Fibroblast of lung (primary cell): ENCODE results near the gene PPOX. TPM values are rescaled to one million over a fixed set of nuclear protein-coding genes. Genes with fewer than 3 reads are reported as not detected.

Experiments
- DNase-seq, 2 donors: peaks; one replicate each; pipeline versions ENCODE4 v3.0.0 to v3.0.0-alpha.2; 2010; ENCODE audit warnings: low read depth in 2 of 2
- H2AFZ ChIP-seq: 2 replicates; pipeline ENCODE4 v1.5.1; 2012; ENCODE audit warnings: low read length, control low read depth, inconsistent platforms
- H3K27ac ChIP-seq: 2 replicates; pipeline ENCODE4 v1.5.1; 2011; ENCODE audit warnings: low read length, control low read depth; ENCODE audit not compliant: insufficient read depth
- H3K27me3 ChIP-seq: 2 replicates; pipeline ENCODE4 v1.5.1; 2011; ENCODE audit warnings: mild to moderate bottlenecking, low read length; ENCODE audit not compliant: control insufficient read depth, insufficient read depth
- H3K36me3 ChIP-seq: 2 replicates; pipeline ENCODE4 v1.5.1; 2011; ENCODE audit warnings: low read length; ENCODE audit not compliant: control insufficient read depth, insufficient read depth
- H3K4me1 ChIP-seq: 2 replicates; pipeline ENCODE4 v1.5.1; 2011; ENCODE audit warnings: low read length; ENCODE audit not compliant: control insufficient read depth, insufficient read depth; ENCODE audit errors: extremely low read depth
- H3K4me2 ChIP-seq: 2 replicates; pipeline ENCODE4 v1.5.1; 2011; ENCODE audit warnings: low read length, control low read depth; ENCODE audit not compliant: insufficient read depth; ENCODE audit errors: extremely low read depth
- H3K4me3 ChIP-seq, 4 experiments: fragments of 200-600 bp in 1 of 4; sonication (generic) in 1 of 4; replicated peaks in 1 of 4; 2 replicates each; pipeline ENCODE4 v1.5.1; 2011 to 2016; ENCODE audit warnings: low read length in 4 of 4, low read depth in 3 of 4, mild to moderate bottlenecking in 3 of 4, control low read depth in 2 of 4, inconsistent platforms in 1 of 4, mixed read lengths in 1 of 4; ENCODE audit not compliant: insufficient read depth in 1 of 4; ENCODE audit errors: control extremely low read depth in 1 of 4
- H3K79me2 ChIP-seq: 2 replicates; pipeline ENCODE4 v1.5.1; 2012; ENCODE audit warnings: mild to moderate bottlenecking, low read length, inconsistent platforms; ENCODE audit not compliant: control insufficient read depth, insufficient read depth
- H3K9ac ChIP-seq: 2 replicates; pipeline ENCODE4 v1.5.1; 2011; ENCODE audit warnings: mild to moderate bottlenecking, low read length, control low read depth; ENCODE audit not compliant: insufficient read depth
- H3K9me3 ChIP-seq: 2 replicates; pipeline ENCODE4 v1.5.1; 2012; ENCODE audit warnings: low read depth, low read length; ENCODE audit not compliant: control insufficient read depth, insufficient read depth
- H4K20me1 ChIP-seq: 2 replicates; pipeline ENCODE4 v1.5.1; 2011; ENCODE audit warnings: low read length; ENCODE audit not compliant: control insufficient read depth, insufficient read depth; ENCODE audit errors: extremely low read depth
- CTCF ChIP-seq, 2 donors: IDR thresholded peaks in 1 of 2; conservative IDR thresholded peaks in 1 of 2; 1 replicate in 1 of 2; 2 replicates in 1 of 2; pipeline ENCODE4 v1.5.1; 2011 to 2012; ENCODE audit warnings: low read length in 2 of 2, control low read depth in 1 of 2, inconsistent platforms in 1 of 2, low read depth in 1 of 2, mild to moderate bottlenecking in 1 of 2
- EZH2 ChIP-seq: IDR thresholded peaks from 2 replicates; pipeline ENCODE4 v1.5.1; 2012; ENCODE audit warnings: low read length, control low read depth, mild to moderate bottlenecking; ENCODE audit errors: missing control alignments
- polyA plus RNA-seq, 2 donors: library from polyadenylated mRNA; depleted of rRNA in 1 of 2; stranded (reverse) in 1 of 2; unstranded in 1 of 2; fragments of >200 nt; gene quantifications; 2 replicates each; pipeline ENCODE4 v1.2.1, GENCODE V29; 2011 to 2012; ENCODE audit warnings: missing spikeins in 1 of 2
- total RNA-seq: library from RNA; depleted of rRNA; stranded (reverse); fragments of >200 nt; gene quantifications from 2 replicates; pipeline ENCODE4 v1.2.1, GENCODE V29; 2014

PPOX gene
- total and polyA plus RNA-seq, 2 donors (not counting 1 experiment from before 2014, with no cell fraction given) = 5.6 to 12.2 TPM

- Histone ChIP-seq H3K9ac (peak overlapping the region; percentile 69), H3K79me2 (peaks cover 2% of the 10 kb centered on the region), H3K27ac (peak overlapping the region; percentile 91), H4K20me1 (no peaks in the 10 kb centered on the region), H3K27me3 (no peaks in the 10 kb centered on the region), H3K36me3 (peaks cover 18% of the 10 kb centered on the region), H3K4me2 (peak overlapping the region; percentile 100), H3K4me1 (peaks cover 11% of the 10 kb centered on the region), H2AFZ (peak overlapping the region; percentile 87), H3K4me3 (peak overlapping the region; percentile 76 to 88 (median 84)), H3K9me3 (no peaks in the 10 kb centered on the region)
- DNase-seq = no peak
- no peak for TF ChIP-seq CTCF (conservative IDR thresholded peaks at IDR 0.05 in 1 of 2, IDR thresholded peaks at IDR 0.05 in 1 of 2; ENCODE audit: low read depth in 1 of 2, low read length in 2 of 2)
- no peak for TF ChIP-seq EZH2
These were observed 683 bp downstream of the PPOX start for GRCh38 chr1:161166669-161167548.

GRCh38 chr1:161168906-161169305 lies 2.7 kb downstream of the PPOX start:
- Histone ChIP-seq H3K27me3 (no peaks in the 10 kb centered on the region), H3K36me3 (peaks cover 13% of the 10 kb centered on the region), H3K27ac (no peak overlapping the region), H3K4me2 (no peak overlapping the region), H3K4me1 (peaks cover 26% of the 10 kb centered on the region), H3K4me3 (no peak overlapping the region), H2AFZ (no peak overlapping the region), H4K20me1 (no peaks in the 10 kb centered on the region), H3K79me2 (peaks cover 2% of the 10 kb centered on the region), H3K9ac (no peak overlapping the region), H3K9me3 (no peaks in the 10 kb centered on the region)
- no peak for DNase-seq
- TF ChIP-seq EZH2 (no peak), CTCF (conservative IDR thresholded peaks at IDR 0.05 in 1 of 2, IDR thresholded peaks at IDR 0.05 in 1 of 2; ENCODE audit: low read depth in 1 of 2, low read length in 2 of 2) (no peak)

GRCh38 chr1:161171191-161171590 lies 5.0 kb downstream of the PPOX start:
- H2AFZ ChIP-seq = no peak overlapping the region
- no peaks in the 10 kb centered on the region for H3K27me3 ChIP-seq
- no peaks in the 10 kb centered on the region for H3K9me3 ChIP-seq
- peaks cover 2% of the 10 kb centered on the region for H3K79me2 ChIP-seq
- TF ChIP-seq EZH2 (no peak), CTCF (conservative IDR thresholded peaks at IDR 0.05 in 1 of 2, IDR thresholded peaks at IDR 0.05 in 1 of 2; ENCODE audit: low read depth in 1 of 2, low read length in 2 of 2) (peak in 1 of 2 donors; percentile 32)
- no peak overlapping the region for H3K9ac ChIP-seq
- no peaks in the 10 kb centered on the region for H4K20me1 ChIP-seq
- H3K4me1 ChIP-seq = peaks cover 22% of the 10 kb centered on the region
- no peak overlapping the region for H3K27ac ChIP-seq
- H3K4me3 ChIP-seq = no peak overlapping the region
- no peak for DNase-seq
- peaks cover 9% of the 10 kb centered on the region for H3K36me3 ChIP-seq
- H3K4me2 ChIP-seq = no peak overlapping the region
